SK-N-MC (cell line): ENCODE data around the gene MORN5.

Experiments
- EZH2 ChIP-seq: fragments of 200-600 bp; sonication (generic); IDR thresholded peaks from one replicate; pipeline ENCODE4 v1.6.1; 2017; ENCODE audit warnings: antibody characterized with exemption
- POLR2AphosphoS5 ChIP-seq: IDR thresholded peaks from 2 replicates; pipeline ENCODE4 v1.6.1; 2012; ENCODE audit warnings: mild to moderate bottlenecking, low read depth, low read length, borderline replicate concordance

DNA sequence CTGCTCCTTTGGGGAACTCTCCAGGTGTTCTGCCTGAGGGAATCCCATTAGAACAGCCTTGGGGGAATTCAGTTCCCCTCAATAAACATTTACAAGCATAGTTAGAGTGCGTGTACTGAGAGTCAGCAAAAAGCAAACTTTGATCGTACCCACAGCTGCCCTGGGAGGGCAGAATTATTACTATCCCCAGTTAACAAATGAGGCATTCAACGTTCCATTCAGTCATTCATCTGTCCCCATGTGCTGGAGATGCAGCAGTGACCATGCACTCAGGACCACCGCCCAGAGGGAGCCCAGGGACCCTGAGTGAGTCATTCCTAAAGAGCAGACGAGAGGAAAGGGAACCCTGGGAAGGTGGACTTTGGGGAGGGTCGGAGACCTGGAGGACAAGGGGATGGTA is 47.5 kb upstream of the MORN5 start:
- TF ChIP-seq POLR2AphosphoS5 = no peak
- no peak for TF ChIP-seq EZH2
